Endothelial cell of umbilical vein (primary cell): ENCODE results near the gene ISL2. TPM values are rescaled to one million over a fixed set of nuclear protein-coding genes. Genes with fewer than 3 reads are reported as not detected.

Experiments used
- BruUV-seq: library from RNA; stranded (reverse); fragments of 400-500 nt; replicated peaks from 2 replicates; lab custom pipeline; 2021; lab: Mats Ljungman, UMichigan
- CTCF ChIA-PET: fragments of 300-600, 350-600 bp; sonication (Branson Sonifier 250); formaldehyde crosslinking; loops from one replicate; lab custom pipeline; 2021; ENCODE audit warnings: antibody characterized with exemption, inconsistent platforms; lab: Charles Lee
- POLR2A ChIA-PET: fragments of 300-600, 350-600 bp; sonication (Branson Sonifier 250); formaldehyde crosslinking; loops from one replicate; lab custom pipeline; 2021; ENCODE audit warnings: antibody characterized with exemption, inconsistent platforms; lab: Charles Lee
- DNase-seq: peaks from one replicate; pipeline ENCODE4 v3.0.0-alpha.2; 2011; ENCODE audit warnings: low read depth, low spot score
- FAIRE-seq: peaks from 2 replicates; lab custom pipeline; 2011; peaks lifted over from hg19 to GRCh38; lab: Jason Lieb, UNC
- H2AFZ ChIP-seq: 2 replicates; pipeline ENCODE4 v1.6.0; 2012; ENCODE audit warnings: low read depth, low read length, control low read depth, inconsistent platforms
- H3K27ac ChIP-seq: 2 replicates; pipeline ENCODE4 v1.5.1; 2011; ENCODE audit warnings: low read depth, mild to moderate bottlenecking, control low read depth, low read length, moderate library complexity; ENCODE audit not compliant: insufficient read depth
- H3K27me3 ChIP-seq, 2 experiments: 2 replicates each; pipeline versions ENCODE4 v1.6.0 to v1.6.1; 2011; ENCODE audit warnings: low read length in 2 of 2, mixed read lengths in 1 of 2; ENCODE audit not compliant: control insufficient read depth in 2 of 2, insufficient read depth in 2 of 2
- H3K36me3 ChIP-seq, 2 experiments: 2 replicates in 1 of 2; 3 replicates in 1 of 2; pipeline ENCODE4 v1.5.1; 2011; ENCODE audit warnings: low read length in 2 of 2, mild to moderate bottlenecking in 1 of 2, moderate library complexity in 1 of 2; ENCODE audit not compliant: control insufficient read depth in 2 of 2, insufficient read depth in 2 of 2; ENCODE audit errors: extremely low read depth in 1 of 2
- H3K4me1 ChIP-seq: 3 replicates; pipeline ENCODE4 v1.5.1; 2011; ENCODE audit warnings: mild to moderate bottlenecking, low read length; ENCODE audit not compliant: control insufficient read depth, insufficient read depth; ENCODE audit errors: extremely low read depth
- H3K4me2 ChIP-seq: 2 replicates; pipeline ENCODE4 v1.6.1; 2011; ENCODE audit warnings: low read length, control low read depth, mixed read lengths; ENCODE audit not compliant: insufficient read depth
- H3K4me3 ChIP-seq, 3 experiments: fragments of 200-600 bp in 1 of 3; sonication (generic), shearing (Covaris generic) in 1 of 3; replicated peaks in 1 of 3; 2 replicates each; pipeline ENCODE4 v1.5.1; 2011 to 2016; ENCODE audit warnings: control low read depth in 3 of 3, low read length in 3 of 3, mild to moderate bottlenecking in 2 of 3, inconsistent platforms in 1 of 3, low read depth in 1 of 3, moderate library complexity in 1 of 3; ENCODE audit not compliant: insufficient read depth in 1 of 3
- H3K79me2 ChIP-seq: 2 replicates; pipeline ENCODE4 v1.6.0; 2012; ENCODE audit warnings: low read length, inconsistent platforms; ENCODE audit not compliant: control insufficient read depth, insufficient read depth
- H3K9ac ChIP-seq: replicated peaks from 2 replicates; pipeline ENCODE3; 2011; ENCODE audit warnings: low read length, control low read depth; ENCODE audit not compliant: insufficient read depth; ENCODE audit errors: extremely low read depth
- H3K9me1 ChIP-seq: replicated peaks from 3 replicates; pipeline ENCODE4 v1.6.0; 2011; ENCODE audit warnings: mild to moderate bottlenecking, low read length; ENCODE audit not compliant: control insufficient read depth, insufficient read depth; ENCODE audit errors: extremely low read depth
- H3K9me3 ChIP-seq: replicated peaks from 2 replicates; pipeline ENCODE4 v1.5.1; 2012; ENCODE audit warnings: low read length, inconsistent platforms; ENCODE audit not compliant: control insufficient read depth, insufficient read depth
- H4K20me1 ChIP-seq: replicated peaks from 2 replicates; pipeline ENCODE3; 2011; ENCODE audit warnings: mild to moderate bottlenecking, low read length; ENCODE audit not compliant: control insufficient read depth, insufficient read depth; ENCODE audit errors: extremely low read depth
- CTCF ChIP-seq, 2 donors: IDR thresholded peaks; 1 replicate in 1 of 2; 2 replicates in 1 of 2; pipeline ENCODE4 v1.5.1; 2011; ENCODE audit warnings: low read length in 2 of 2, mild to moderate bottlenecking in 2 of 2, moderate library complexity in 2 of 2, control low read depth in 1 of 2, inconsistent platforms in 1 of 2, low read depth in 1 of 2; ENCODE audit not compliant: insufficient read depth in 1 of 2; ENCODE audit errors: extremely low read depth in 1 of 2
- EZH2 ChIP-seq: IDR thresholded peaks from 2 replicates; pipeline ENCODE4 v1.6.1; 2012; ENCODE audit warnings: borderline replicate concordance, low read depth, mild to moderate bottlenecking, moderate library complexity, low read length, inconsistent platforms; ENCODE audit not compliant: severe bottlenecking
- FOS ChIP-seq: IDR thresholded peaks from 2 replicates; pipeline ENCODE4 v1.6.1; 2011; ENCODE audit warnings: mild to moderate bottlenecking, low read length, moderate library complexity, borderline replicate concordance; ENCODE audit not compliant: insufficient read depth
- GATA2 ChIP-seq: IDR thresholded peaks from 2 replicates; pipeline ENCODE4 v1.7.0; 2011; ENCODE audit warnings: low read depth, mild to moderate bottlenecking, moderate library complexity, mixed read lengths, low read length; ENCODE audit not compliant: insufficient read length, insufficient read depth
- JUN ChIP-seq: IDR thresholded peaks from 2 replicates; pipeline ENCODE4 v1.6.1; 2011; ENCODE audit warnings: borderline replicate concordance, low read depth; ENCODE audit not compliant: insufficient read length, insufficient read depth
- MYC ChIP-seq: IDR thresholded peaks from one replicate; pipeline ENCODE4 v1.6.1; 2011; ENCODE audit warnings: mild to moderate bottlenecking, low read depth, low read length
- POLR2A ChIP-seq: IDR thresholded peaks from 2 replicates; pipeline ENCODE4 v1.6.1; 2012; ENCODE audit warnings: low read depth, mild to moderate bottlenecking, control low read depth, low read length
- POLR2AphosphoS5 ChIP-seq: IDR thresholded peaks from 2 replicates; pipeline ENCODE4 v1.6.1; 2012; ENCODE audit warnings: low read depth, mild to moderate bottlenecking, control low read depth, low read length, moderate library complexity; ENCODE audit not compliant: insufficient read depth
- dilution Hi-C: fragments of 300-500 bp; cut with MboI; formaldehyde crosslinking; loops from one replicate; pipeline ENCODE4 v1.15.0; 2019; ENCODE audit warnings: low sequenced_read_pairs; ENCODE audit not compliant: extremely low pct_ligation_motif_present
- intact Hi-C: fragments of 100-400 bp; cut with micrococcal nuclease; formaldehyde crosslinking; loops from one replicate; pipeline ENCODE4 v1.10.0; 2022
- polyA plus RNA-seq, 4 experiments: library from polyadenylated mRNA; depleted of rRNA in 3 of 4; stranded (reverse) in 3 of 4; unstranded in 1 of 4; fragments of >200 nt; gene quantifications; 2 replicates each; pipeline versions ENCODE4 v1.2.1 to v1.2.3, GENCODE V29; 2011 to 2012; ENCODE audit warnings: missing spikeins in 1 of 4
- total RNA-seq: library from RNA; stranded (reverse); gene quantifications from 2 replicates; pipeline ENCODE4 v1.2.3, GENCODE V29; 2021
- TF ChIP-seq, protein P1 (sequence below): IDR thresholded peaks from 2 replicates; pipeline ENCODE4 v1.6.1; 2011; ENCODE audit not compliant: insufficient read depth, insufficient read length

Gene ISL2
- total and polyA plus RNA-seq, 2 donors (not counting 3 experiments of a cell fraction or from before 2014, with no cell fraction given), result 0.10 TPM; not detected in 1

DNA sequence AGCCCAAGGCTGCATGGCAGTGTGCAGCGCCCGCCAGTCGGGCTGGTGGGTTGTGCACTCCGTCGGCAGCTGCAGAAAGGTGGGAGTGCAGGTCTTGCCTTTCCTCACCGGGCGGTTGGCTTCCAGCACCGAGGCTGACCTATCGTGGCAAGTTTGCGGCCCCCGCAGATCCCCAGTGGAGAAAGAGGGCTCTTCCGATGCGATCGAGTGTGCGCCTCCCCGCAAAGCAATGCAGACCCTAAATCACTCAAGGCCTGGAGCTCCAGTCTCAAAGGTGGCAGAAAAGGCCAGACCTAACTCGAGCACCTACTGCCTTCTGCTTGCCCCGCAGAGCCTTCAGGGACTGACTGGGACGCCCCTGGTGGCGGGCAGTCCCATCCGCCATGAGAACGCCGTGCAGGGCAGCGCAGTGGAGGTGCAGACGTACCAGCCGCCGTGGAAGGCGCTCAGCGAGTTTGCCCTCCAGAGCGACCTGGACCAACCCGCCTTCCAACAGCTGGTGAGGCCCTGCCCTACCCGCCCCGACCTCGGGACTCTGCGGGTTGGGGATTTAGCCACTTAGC is 4.3 kb downstream of the ISL2 start:
- no peak overlapping the region for H2AFZ ChIP-seq
- H3K4me2 ChIP-seq, result no peak overlapping the region
- CTCF ChIA-PET, result interaction anchor here (1.6 kb wide), 1 partner anchor 150 kb away, joined by 4 read pairs; no protein-coding TSS in a partner anchor

More for the DNA sequence above, 4.3 kb downstream of the ISL2 start:
- H3K9me3 ChIP-seq, result no peaks in the 10 kb centered on the region
- TF ChIP-seq MYC, result no peak
- TF ChIP-seq EZH2, result peak; percentile 98
- TF ChIP-seq POLR2AphosphoS5, result no peak
- no peak for TF ChIP-seq GATA2
- TF ChIP-seq FOS, result no peak
- TF ChIP-seq JUN, result no peak
- TF ChIP-seq CTCF (IDR thresholded peaks at IDR 0.05; ENCODE audit: extremely low read depth in 1 of 2, insufficient read depth in 1 of 2, low read depth in 1 of 2, low read length in 2 of 2), result peak in 1 of 2 donors; percentile 60
- TF ChIP-seq POLR2A, result no peak
- TF ChIP-seq, protein P1, sequence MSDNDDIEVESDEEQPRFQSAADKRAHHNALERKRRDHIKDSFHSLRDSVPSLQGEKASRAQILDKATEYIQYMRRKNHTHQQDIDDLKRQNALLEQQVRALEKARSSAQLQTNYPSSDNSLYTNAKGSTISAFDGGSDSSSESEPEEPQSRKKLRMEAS, result no peak
- H3K4me1 ChIP-seq, result peaks cover 17% of the 10 kb centered on the region
- no peaks in the 10 kb centered on the region for H3K9me1 ChIP-seq
- dilution Hi-C loops, result no loop called here
- FAIRE-seq (no peak), DNase-seq (no peak)
- H3K9ac ChIP-seq, result no peak overlapping the region
- no peaks in the 10 kb centered on the region for H3K36me3 ChIP-seq
- BruUV-seq, result no TSS peak
- POLR2A ChIA-PET, result no interaction called here
- peaks cover 85 to 100% of the 10 kb centered on the region in 2 experiments for H3K27me3 ChIP-seq
- no peaks in the 10 kb centered on the region for H3K79me2 ChIP-seq
- H3K4me3 ChIP-seq, result no peak overlapping the region
- intact Hi-C loops, result loop anchor here (1.0 to 10.0 kb wide), 2 partner anchors 30 to 524 kb away; partner anchors contain the start of gene ETFA
- no peaks in the 10 kb centered on the region for H4K20me1 ChIP-seq
- H3K27ac ChIP-seq, result no peak overlapping the region
